GM12865 (cell line): ENCODE data around the gene DNAAF5.

Source experiments
- DNase-seq: peaks from one replicate; pipeline ENCODE4 v3.0.0; 2010; ENCODE audit warnings: low read depth
- H3K4me3 ChIP-seq: 2 replicates; pipeline ENCODE4 v1.5.1; 2011; ENCODE audit warnings: mild to moderate bottlenecking, low read depth, low read length, control low read depth
- CTCF ChIP-seq: IDR thresholded peaks from 2 replicates; pipeline ENCODE4 v1.5.1; 2011; ENCODE audit warnings: low read length, control low read depth, low read depth, inconsistent platforms; ENCODE audit not compliant: insufficient read depth; ENCODE audit errors: missing control alignments

The DNAAF5 gene

DNA sequence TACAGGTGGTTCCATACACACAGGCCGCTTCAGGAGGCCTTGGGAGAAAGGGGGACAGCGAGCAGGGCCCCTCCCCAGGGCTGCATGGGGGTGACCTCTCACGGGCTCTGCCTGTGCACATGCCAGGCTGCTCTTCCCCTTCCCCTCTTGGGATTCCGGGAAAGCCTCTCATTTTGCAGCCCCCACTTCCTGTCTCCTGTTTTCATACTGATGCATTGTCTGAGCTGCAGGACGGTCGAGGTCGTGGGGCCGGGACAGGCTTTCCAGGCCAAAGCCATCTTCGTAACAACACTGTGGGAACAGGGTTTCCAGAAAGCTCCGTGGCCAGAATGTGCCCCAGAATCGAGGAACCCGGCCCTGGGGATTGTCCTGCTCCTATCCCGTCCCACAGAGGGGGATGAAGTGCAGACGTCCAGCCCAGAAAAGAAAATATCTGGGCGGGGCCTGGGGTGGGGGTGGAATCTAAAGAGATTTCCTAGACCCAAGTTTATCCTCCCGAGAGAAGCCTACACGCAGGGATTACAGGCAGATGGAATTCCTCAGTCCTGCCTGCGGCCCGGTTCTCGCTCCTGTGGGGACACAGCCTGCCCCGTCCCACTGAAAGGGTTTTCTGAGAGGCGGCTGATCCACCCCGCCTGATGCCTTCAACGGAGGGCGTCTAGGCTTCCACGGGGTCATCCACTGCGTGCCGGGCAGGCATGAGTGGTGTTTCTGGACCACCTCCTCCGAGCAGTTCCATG, 29.5 kb upstream of the DNAAF5 start:
- no peak overlapping the region for H3K4me3 ChIP-seq
- no peak for TF ChIP-seq CTCF
- DNase-seq: no peak

GRCh38 chr7:698515-699475, 27.7 kb upstream of the DNAAF5 start:
- H3K4me3 ChIP-seq: no peak overlapping the region
- TF ChIP-seq CTCF: no peak
- DNase-seq: no peak

DNA sequence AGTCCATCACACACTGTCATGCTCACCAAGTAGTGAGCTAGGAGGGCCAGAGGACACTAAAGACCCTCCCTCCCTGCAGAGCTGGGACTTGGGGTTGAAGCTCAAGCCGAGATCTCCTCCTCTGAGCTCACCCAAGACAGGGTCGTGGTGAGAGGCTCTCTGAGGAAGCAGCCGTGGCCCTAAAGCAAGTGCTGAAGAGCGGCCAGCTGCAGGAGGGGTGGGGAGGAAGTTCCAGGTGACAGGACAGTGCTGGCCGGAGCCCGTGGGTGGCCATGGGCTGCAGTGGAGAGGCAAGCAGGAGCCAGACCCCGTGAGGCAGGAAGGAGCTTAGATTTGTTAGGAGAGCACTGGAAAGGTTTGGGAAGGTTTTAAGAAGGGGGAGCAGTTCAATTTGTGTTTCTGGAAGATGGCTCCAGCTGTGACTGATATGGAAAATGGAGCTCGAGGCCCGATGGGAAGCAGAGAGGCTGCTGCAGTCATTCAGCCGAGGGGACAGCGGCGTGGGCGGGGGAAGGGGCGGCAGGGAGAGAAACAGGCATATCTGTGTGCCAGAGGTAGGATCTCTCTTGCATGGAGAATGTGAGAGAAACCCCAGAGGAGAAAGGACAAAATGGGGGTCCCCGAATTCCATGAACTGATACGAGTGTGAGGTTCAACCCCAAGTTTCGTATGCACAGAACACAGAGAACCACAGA, 26.9 kb upstream of the DNAAF5 start:
- no peak for DNase-seq
- no peak for TF ChIP-seq CTCF

GRCh38 chr7:701086-701671, 25.3 kb upstream of the DNAAF5 start:
- no peak overlapping the region for H3K4me3 ChIP-seq
- TF ChIP-seq CTCF: no peak
- no peak for DNase-seq

More for the DNA sequence above, 26.9 kb upstream of the DNAAF5 start:
- no peak overlapping the region for H3K4me3 ChIP-seq

GRCh38 chr7:703049-703448, 23.4 kb upstream of the DNAAF5 start:
- no peak for DNase-seq
- no peak overlapping the region for H3K4me3 ChIP-seq
- no peak for TF ChIP-seq CTCF

- DNase-seq: no peak
- no peak overlapping the region for H3K4me3 ChIP-seq
- TF ChIP-seq CTCF: no peak
These were observed 19.8 kb upstream of the DNAAF5 start for GRCh38 chr7:706721-707120.
